SU-DHL-6 (cell line): ENCODE data around the gene MATN3.

Experiments used
- EZH2phosphoT487 ChIP-seq: fragments of 200-600 bp; sonication (generic), shearing (Covaris generic); conservative IDR thresholded peaks from 2 replicates; pipeline ENCODE4 v1.6.1; 2018; ENCODE audit warnings: mild to moderate bottlenecking, antibody characterized with exemption, low read length, moderate library complexity, mixed read lengths
- TF ChIP-seq, protein P1 (sequence below): fragments of 200-600 bp; sonication (generic); IDR thresholded peaks from one replicate; pipeline ENCODE4 v1.5.1; 2017; ENCODE audit warnings: antibody characterized with exemption, mild to moderate bottlenecking, low read length, moderate library complexity; ENCODE audit not compliant: insufficient read depth, poor library complexity, severe bottlenecking

DNA sequence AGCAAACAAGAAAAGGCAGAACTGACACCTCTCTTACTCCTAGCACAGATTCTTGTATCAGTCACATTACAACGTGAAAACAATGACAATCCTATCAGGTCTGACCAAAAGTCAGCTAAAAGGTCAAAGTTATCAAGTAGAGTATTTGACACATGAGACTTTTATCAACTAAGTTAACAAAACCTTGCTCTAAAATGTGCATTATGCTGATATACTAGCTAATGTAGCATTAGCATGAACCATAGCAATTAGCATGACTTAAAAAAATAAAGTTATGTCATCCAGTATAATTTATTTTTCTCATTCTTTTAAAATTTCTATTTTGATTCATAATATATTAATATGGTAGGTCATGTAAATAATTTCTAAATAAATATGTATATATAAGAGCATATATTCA lies 69.3 kb downstream of the MATN3 start:
- TF ChIP-seq, protein P1, sequence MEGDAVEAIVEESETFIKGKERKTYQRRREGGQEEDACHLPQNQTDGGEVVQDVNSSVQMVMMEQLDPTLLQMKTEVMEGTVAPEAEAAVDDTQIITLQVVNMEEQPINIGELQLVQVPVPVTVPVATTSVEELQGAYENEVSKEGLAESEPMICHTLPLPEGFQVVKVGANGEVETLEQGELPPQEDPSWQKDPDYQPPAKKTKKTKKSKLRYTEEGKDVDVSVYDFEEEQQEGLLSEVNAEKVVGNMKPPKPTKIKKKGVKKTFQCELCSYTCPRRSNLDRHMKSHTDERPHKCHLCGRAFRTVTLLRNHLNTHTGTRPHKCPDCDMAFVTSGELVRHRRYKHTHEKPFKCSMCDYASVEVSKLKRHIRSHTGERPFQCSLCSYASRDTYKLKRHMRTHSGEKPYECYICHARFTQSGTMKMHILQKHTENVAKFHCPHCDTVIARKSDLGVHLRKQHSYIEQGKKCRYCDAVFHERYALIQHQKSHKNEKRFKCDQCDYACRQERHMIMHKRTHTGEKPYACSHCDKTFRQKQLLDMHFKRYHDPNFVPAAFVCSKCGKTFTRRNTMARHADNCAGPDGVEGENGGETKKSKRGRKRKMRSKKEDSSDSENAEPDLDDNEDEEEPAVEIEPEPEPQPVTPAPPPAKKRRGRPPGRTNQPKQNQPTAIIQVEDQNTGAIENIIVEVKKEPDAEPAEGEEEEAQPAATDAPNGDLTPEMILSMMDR = no peak
- TF ChIP-seq EZH2phosphoT487 = no peak
